Ishikawa (cell line): Measurements from ENCODE around the gene KCTD12.

Experiments
- EP300 ChIP-seq: IDR thresholded peaks from 2 replicates; pipeline ENCODE4 v1.6.1; 2012; ENCODE audit warnings: borderline replicate concordance
- FOXM1 ChIP-seq: IDR thresholded peaks from 2 replicates; pipeline ENCODE4 v1.6.1; 2012; ENCODE audit warnings: low read depth, borderline replicate concordance
- NFIC ChIP-seq: IDR thresholded peaks from 2 replicates; pipeline ENCODE4 v1.6.1; 2012
- RAD21 ChIP-seq: IDR thresholded peaks from 2 replicates; pipeline ENCODE4 v1.6.1; 2012; ENCODE audit warnings: low read depth
- TAF1 ChIP-seq: IDR thresholded peaks from 2 replicates; pipeline ENCODE4 v1.6.1; 2012; ENCODE audit warnings: low read depth, mild to moderate bottlenecking
- TCF12 ChIP-seq: IDR thresholded peaks from 2 replicates; pipeline ENCODE4 v1.6.1; 2012; ENCODE audit warnings: low read depth
- TEAD4 ChIP-seq: IDR thresholded peaks from 2 replicates; pipeline ENCODE4 v1.6.1; 2012
- USF1 ChIP-seq: IDR thresholded peaks from 2 replicates; pipeline ENCODE4 v1.6.1; 2012
- YY1 ChIP-seq: IDR thresholded peaks from 2 replicates; pipeline ENCODE4 v1.6.1; 2012; ENCODE audit warnings: low read depth
- TF ChIP-seq, protein P1 (sequence below): IDR thresholded peaks from 2 replicates; pipeline ENCODE4 v1.6.1; 2012
- TF ChIP-seq, protein P2 (sequence below): IDR thresholded peaks from 2 replicates; pipeline ENCODE4 v1.6.1; 2012; ENCODE audit warnings: low read depth, mild to moderate bottlenecking

GRCh38 chr13:76851961-76852360 lies 34.2 kb downstream of the KCTD12 start:
- TF ChIP-seq USF1: no peak
- no peak for TF ChIP-seq YY1
- TF ChIP-seq, protein P1, sequence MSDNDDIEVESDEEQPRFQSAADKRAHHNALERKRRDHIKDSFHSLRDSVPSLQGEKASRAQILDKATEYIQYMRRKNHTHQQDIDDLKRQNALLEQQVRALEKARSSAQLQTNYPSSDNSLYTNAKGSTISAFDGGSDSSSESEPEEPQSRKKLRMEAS: no peak
- TF ChIP-seq EP300: no peak
- TF ChIP-seq TCF12: no peak
- TF ChIP-seq RAD21: no peak
- no peak for TF ChIP-seq TAF1
- no peak for TF ChIP-seq NFIC
- TF ChIP-seq FOXM1: no peak
- no peak for TF ChIP-seq TEAD4
- TF ChIP-seq, protein P2, sequence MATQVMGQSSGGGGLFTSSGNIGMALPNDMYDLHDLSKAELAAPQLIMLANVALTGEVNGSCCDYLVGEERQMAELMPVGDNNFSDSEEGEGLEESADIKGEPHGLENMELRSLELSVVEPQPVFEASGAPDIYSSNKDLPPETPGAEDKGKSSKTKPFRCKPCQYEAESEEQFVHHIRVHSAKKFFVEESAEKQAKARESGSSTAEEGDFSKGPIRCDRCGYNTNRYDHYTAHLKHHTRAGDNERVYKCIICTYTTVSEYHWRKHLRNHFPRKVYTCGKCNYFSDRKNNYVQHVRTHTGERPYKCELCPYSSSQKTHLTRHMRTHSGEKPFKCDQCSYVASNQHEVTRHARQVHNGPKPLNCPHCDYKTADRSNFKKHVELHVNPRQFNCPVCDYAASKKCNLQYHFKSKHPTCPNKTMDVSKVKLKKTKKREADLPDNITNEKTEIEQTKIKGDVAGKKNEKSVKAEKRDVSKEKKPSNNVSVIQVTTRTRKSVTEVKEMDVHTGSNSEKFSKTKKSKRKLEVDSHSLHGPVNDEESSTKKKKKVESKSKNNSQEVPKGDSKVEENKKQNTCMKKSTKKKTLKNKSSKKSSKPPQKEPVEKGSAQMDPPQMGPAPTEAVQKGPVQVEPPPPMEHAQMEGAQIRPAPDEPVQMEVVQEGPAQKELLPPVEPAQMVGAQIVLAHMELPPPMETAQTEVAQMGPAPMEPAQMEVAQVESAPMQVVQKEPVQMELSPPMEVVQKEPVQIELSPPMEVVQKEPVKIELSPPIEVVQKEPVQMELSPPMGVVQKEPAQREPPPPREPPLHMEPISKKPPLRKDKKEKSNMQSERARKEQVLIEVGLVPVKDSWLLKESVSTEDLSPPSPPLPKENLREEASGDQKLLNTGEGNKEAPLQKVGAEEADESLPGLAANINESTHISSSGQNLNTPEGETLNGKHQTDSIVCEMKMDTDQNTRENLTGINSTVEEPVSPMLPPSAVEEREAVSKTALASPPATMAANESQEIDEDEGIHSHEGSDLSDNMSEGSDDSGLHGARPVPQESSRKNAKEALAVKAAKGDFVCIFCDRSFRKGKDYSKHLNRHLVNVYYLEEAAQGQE: no peak
